Epithelial cell of proximal tubule (primary cell): ENCODE data around the gene PTPRK. TPM values are rescaled to one million over a fixed set of nuclear protein-coding genes. Genes with fewer than 3 reads are reported as not detected.

Experiments used
- DNase-seq: peaks from one replicate; pipeline ENCODE4 v3.0.0-alpha.2; 2011; ENCODE audit warnings: low read depth
- H3K4me3 ChIP-seq: 2 replicates; pipeline ENCODE4 v1.5.1; 2011; ENCODE audit warnings: low read depth, mild to moderate bottlenecking, low read length
- CTCF ChIP-seq: conservative IDR thresholded peaks from 2 replicates; pipeline ENCODE4 v1.5.1; 2012; ENCODE audit warnings: low read depth, mild to moderate bottlenecking, low read length
- total RNA-seq: library from RNA; depleted of rRNA; stranded (reverse); fragments of >200 nt; gene quantifications from 2 replicates; pipeline ENCODE4 v1.2.3, GENCODE V29; 2015

Gene PTPRK
- total RNA-seq, 1 donor from 2014 or later, result 42.5 TPM

- TF ChIP-seq CTCF, result no peak
- no peak overlapping the region for H3K4me3 ChIP-seq
- DNase-seq, result no peak
These were observed 567.6 kb downstream of the PTPRK start for GRCh38 chr6:127952831-127953230.

GRCh38 chr6:127952176-127952575 is 568.2 kb downstream of the PTPRK start:
- no peak for TF ChIP-seq CTCF
- no peak overlapping the region for H3K4me3 ChIP-seq
- no peak for DNase-seq

GRCh38 chr6:127951172-127951917 is 569.1 kb downstream of the PTPRK start:
- no peak for TF ChIP-seq CTCF
- DNase-seq, result no peak
- no peak overlapping the region for H3K4me3 ChIP-seq

- no peak overlapping the region for H3K4me3 ChIP-seq
- TF ChIP-seq CTCF, result no peak
- DNase-seq, result no peak
These were observed 569.7 kb downstream of the PTPRK start for GRCh38 chr6:127950566-127951145.

- no peak for DNase-seq
- H3K4me3 ChIP-seq, result no peak overlapping the region
- TF ChIP-seq CTCF, result no peak
These were observed 571.1 kb downstream of the PTPRK start for GRCh38 chr6:127949251-127949650.

- no peak for DNase-seq
- no peak overlapping the region for H3K4me3 ChIP-seq
- no peak for TF ChIP-seq CTCF
These were observed 574.0 kb downstream of the PTPRK start for GRCh38 chr6:127946388-127946787.
